AG04449 (cell line): ENCODE results near the gene KCTD1.

Experiments used
- CTCF ChIA-PET: fragments of 350-600 bp; formaldehyde crosslinking; extraction: SDS; loops from one replicate; lab custom pipeline; 2021; ENCODE audit warnings: antibody characterized with exemption; lab: Yijun Ruan, JAX
- POLR2A ChIA-PET: fragments of 400-600, 350-600 bp; formaldehyde crosslinking; extraction: SDS; loops from one replicate; lab custom pipeline; 2020; ENCODE audit warnings: antibody characterized with exemption, inconsistent platforms; lab: Yijun Ruan, JAX
- DNase-seq: peaks from one replicate; pipeline ENCODE4 v3.0.0-alpha.2; 2010; ENCODE audit warnings: low read depth, low spot score
- H3K4me3 ChIP-seq: 2 replicates; pipeline ENCODE4 v1.5.1; 2011; ENCODE audit warnings: low read depth, mild to moderate bottlenecking, control low read depth, low read length
- TF ChIP-seq, protein P1 (sequence below): IDR thresholded peaks from one replicate; pipeline ENCODE4 v1.5.1; 2011; ENCODE audit warnings: mild to moderate bottlenecking, moderate library complexity, low read length, control low read depth, inconsistent platforms; ENCODE audit not compliant: insufficient read depth; ENCODE audit errors: missing control alignments

KCTD1 gene

GRCh38 chr18:26563024-26563423, 14.7 kb upstream of the KCTD1 start:
- TF ChIP-seq, protein P1, sequence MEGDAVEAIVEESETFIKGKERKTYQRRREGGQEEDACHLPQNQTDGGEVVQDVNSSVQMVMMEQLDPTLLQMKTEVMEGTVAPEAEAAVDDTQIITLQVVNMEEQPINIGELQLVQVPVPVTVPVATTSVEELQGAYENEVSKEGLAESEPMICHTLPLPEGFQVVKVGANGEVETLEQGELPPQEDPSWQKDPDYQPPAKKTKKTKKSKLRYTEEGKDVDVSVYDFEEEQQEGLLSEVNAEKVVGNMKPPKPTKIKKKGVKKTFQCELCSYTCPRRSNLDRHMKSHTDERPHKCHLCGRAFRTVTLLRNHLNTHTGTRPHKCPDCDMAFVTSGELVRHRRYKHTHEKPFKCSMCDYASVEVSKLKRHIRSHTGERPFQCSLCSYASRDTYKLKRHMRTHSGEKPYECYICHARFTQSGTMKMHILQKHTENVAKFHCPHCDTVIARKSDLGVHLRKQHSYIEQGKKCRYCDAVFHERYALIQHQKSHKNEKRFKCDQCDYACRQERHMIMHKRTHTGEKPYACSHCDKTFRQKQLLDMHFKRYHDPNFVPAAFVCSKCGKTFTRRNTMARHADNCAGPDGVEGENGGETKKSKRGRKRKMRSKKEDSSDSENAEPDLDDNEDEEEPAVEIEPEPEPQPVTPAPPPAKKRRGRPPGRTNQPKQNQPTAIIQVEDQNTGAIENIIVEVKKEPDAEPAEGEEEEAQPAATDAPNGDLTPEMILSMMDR = no peak
- ChIA-PET POLR2A (no interaction called here), CTCF (no interaction called here)
- H3K4me3 ChIP-seq = no peak overlapping the region
- DNase-seq = no peak

GRCh38 chr18:26562568-26562967, 14.2 kb upstream of the KCTD1 start:
- no peak overlapping the region for H3K4me3 ChIP-seq
- TF ChIP-seq, protein P1 = no peak
- POLR2A ChIA-PET = no interaction called here
- CTCF ChIA-PET = no interaction called here
- DNase-seq = no peak

DNA sequence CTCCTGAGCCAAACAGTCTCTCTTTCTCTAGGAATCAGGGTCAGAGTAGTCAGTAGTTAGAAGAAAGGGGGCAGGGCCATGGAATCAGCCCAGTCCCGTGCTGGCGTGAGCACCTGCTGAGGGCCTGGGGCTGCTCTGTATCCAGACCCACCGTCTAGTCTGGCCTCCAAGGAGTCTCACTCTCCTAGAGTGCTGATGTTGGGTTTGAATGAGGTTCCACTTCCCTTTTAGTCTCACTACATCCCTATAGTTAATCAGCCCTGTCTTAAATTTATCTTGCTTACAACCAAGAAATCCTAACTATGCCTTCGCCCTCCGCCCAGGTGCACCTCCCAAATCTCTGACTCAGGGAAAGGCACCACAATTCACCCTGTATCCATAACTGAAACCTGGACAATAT, 13.4 kb upstream of the KCTD1 start:
- no peak for DNase-seq
- no peak overlapping the region for H3K4me3 ChIP-seq
- CTCF ChIA-PET = no interaction called here
- POLR2A ChIA-PET = no interaction called here
- TF ChIP-seq, protein P1 = no peak

GRCh38 chr18:26556573-26556972, 8.2 kb upstream of the KCTD1 start:
- CTCF ChIA-PET = interaction anchor here (0.7 to 1.6 kb wide), 4 partner anchors 9 to 235 kb away, joined by 3 to 6 read pairs (median 5); partner anchors contain the start of gene KCTD1
- POLR2A ChIA-PET = interaction anchor here (0.9 kb wide), 1 partner anchor 43 kb away, joined by 3 read pairs; no protein-coding TSS in a partner anchor
- H3K4me3 ChIP-seq = no peak overlapping the region
- TF ChIP-seq, protein P1 = no peak
- no peak for DNase-seq

GRCh38 chr18:26555804-26556553, 7.6 kb upstream of the KCTD1 start:
- ChIA-PET CTCF (interaction anchor here (0.6 to 1.6 kb wide), 6 partner anchors 8 to 234 kb away, joined by 3 to 6 read pairs (median 4); partner anchors contain the start of gene KCTD1), POLR2A (interaction anchor here (0.9 kb wide), 1 partner anchor 42 kb away, joined by 3 read pairs; no protein-coding TSS in a partner anchor)

DNA sequence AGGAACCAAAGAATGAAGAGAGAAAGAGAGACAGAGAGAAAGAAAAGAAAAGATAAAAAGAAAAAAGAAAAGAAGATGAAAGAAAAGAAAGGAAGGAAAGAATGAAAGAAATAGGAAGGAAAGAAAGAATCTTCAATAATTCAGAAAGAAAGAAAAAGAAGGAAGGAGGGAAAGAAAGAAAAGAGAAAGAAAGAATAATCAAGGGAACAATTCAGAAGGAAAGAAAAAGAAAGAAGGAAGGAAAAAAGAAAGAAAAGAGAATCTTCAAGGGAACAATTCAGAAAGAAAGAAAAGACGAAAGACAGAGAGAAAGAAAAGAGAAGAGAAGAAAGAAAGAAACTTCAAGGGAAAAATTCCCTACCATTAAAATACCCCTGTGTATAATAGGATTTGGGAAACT, 5.6 kb upstream of the KCTD1 start:
- ChIA-PET CTCF (interaction anchor here (0.6 kb wide), 1 partner anchor 15 kb away, joined by 3 read pairs; no protein-coding TSS in a partner anchor), POLR2A (no interaction called here)
- no peak for DNase-seq
- TF ChIP-seq, protein P1 = no peak
- H3K4me3 ChIP-seq = no peak overlapping the region

More at GRCh38 chr18:26555804-26556553, 7.6 kb upstream of the KCTD1 start:
- no peak overlapping the region for H3K4me3 ChIP-seq
- TF ChIP-seq, protein P1 = no peak
- no peak for DNase-seq
